HG02610 (cell line): Measurements from ENCODE around the gene MAP3K13.
A peak's percentile ranks its signal among the peaks of the same experiment; 100 is the strongest.

Experiments
- ATAC-seq: cut with Tn5 transposase; IDR thresholded peaks from one replicate; pipeline ENCODE4 v1.9.1; 2021; ENCODE audit warnings: mild to moderate bottlenecking, moderate library complexity; ENCODE audit not compliant: unreplicated experiment

The MAP3K13 gene

GRCh38 chr3:185362850-185363661 is at the start of gene MAP3K13:
Gene MAP3K13, plus strand, starts transcription at chr3:185363136. Its CDS starts 65,446 bp downstream, at chr3:185428582.
- peak; percentile 98 for ATAC-seq

DNA sequence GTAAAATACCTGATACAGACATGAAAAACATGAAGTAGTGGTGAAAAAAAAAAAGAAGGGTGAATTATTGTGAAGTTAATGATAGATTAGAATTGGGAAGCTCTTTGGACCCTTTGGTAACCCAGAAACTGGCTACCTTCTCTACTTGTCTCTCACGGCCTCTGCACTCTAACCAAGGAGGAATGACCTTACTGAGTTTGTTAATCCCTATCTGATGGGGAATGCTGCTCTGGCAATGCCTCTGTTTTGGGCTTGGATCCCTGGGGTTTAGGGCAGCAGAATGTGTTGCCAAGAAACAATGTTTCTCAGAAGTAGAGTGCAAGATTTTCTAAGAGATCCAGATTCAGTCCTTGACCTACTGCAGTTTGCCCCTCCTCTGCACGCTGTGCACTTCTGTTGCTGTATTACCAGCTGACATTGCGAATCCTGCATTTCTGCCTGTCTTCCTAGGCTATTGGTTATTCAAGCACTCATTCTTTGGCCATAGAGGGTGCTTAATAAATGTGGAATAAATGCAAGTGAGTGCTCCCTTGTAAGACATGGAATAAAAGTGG is 49.2 kb upstream of the MAP3K13 start:
- no peak for ATAC-seq

DNA sequence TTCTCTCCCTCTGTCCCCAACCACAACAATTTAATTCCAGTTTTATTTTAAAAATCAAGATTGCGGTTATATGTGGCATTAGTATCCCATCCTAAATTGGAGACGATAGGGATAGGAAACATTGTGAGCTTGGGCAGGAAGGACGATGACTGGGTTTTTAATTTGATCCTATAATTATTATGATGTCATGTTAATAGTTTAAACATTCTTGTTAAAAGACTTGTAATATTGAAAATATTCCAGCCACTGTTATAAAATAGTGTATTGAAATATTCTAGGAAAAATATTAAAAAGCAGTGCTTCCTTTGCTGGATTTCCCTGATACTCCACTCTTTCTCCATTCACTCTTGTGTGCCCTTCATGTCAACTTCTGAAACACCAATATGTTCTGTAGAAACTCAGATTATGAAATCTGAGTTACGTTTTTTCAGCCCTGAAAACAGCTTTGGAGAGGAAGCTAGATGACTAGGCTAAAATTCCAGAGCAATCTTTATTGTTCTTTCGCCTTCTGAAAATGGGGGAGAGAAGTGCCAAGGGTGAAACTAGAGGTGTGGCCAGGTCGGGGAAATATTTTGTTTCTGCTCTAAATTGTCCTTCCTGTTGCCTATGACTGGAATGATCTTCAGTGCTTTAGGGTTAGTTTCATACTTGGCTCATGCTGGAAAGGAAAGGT is 46.1 kb upstream of the MAP3K13 start:
- no peak for ATAC-seq

GRCh38 chr3:185317674-185318073 is 45.3 kb upstream of the MAP3K13 start:
- ATAC-seq: no peak

- no peak for ATAC-seq
These were observed 44.8 kb upstream of the MAP3K13 start for GRCh38 chr3:185318141-185318540.

DNA sequence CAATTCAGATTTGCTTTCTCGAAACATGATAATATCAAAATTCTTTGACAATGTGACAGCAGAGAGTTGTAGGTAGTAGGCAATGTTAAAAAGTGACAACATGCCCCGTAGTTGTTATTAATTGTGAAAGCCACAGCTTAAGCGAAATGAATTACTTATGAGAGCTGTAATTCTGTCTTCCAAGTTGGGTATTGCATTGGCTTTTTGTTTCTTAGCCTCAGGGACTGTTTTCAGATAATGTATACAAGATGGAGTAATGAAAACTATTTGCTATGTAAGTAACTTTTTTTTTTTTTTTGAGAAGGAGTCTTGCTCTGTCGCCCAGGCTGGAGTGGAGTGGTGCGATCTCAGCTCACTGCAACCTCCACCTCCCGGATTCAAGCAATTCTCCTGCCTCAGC is 43.1 kb upstream of the MAP3K13 start:
- no peak for ATAC-seq

GRCh38 chr3:185320949-185321348 is 42.0 kb upstream of the MAP3K13 start:
- no peak for ATAC-seq

- ATAC-seq: no peak
These were observed 40.7 kb upstream of the MAP3K13 start for GRCh38 chr3:185322101-185322719.

GRCh38 chr3:185325946-185326791 is 36.8 kb upstream of the MAP3K13 start:
- ATAC-seq: no peak

GRCh38 chr3:185327062-185327461 is 35.9 kb upstream of the MAP3K13 start:
- ATAC-seq: no peak

GRCh38 chr3:185328324-185329004 is 34.5 kb upstream of the MAP3K13 start:
- ATAC-seq: no peak

DNA sequence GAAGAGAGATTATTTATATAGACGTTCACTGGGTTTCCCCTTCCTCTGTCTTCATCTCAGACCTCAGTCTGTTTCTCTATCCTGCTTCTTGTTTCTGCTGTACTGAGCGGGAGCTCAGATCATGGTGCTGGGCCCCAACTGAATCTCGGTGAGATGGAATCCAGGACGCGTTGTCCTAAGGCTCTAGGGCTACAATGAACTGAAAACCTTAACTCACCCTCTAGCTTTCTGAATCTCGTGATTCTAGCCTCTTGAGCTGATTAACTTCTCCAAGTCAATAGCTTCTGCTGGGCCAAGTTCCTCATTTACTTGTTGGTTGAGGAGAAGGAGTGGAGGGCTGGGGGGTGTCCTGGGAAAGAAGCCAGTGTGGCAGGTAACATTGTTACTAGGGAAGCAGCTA is 32.7 kb upstream of the MAP3K13 start:
- no peak for ATAC-seq

DNA sequence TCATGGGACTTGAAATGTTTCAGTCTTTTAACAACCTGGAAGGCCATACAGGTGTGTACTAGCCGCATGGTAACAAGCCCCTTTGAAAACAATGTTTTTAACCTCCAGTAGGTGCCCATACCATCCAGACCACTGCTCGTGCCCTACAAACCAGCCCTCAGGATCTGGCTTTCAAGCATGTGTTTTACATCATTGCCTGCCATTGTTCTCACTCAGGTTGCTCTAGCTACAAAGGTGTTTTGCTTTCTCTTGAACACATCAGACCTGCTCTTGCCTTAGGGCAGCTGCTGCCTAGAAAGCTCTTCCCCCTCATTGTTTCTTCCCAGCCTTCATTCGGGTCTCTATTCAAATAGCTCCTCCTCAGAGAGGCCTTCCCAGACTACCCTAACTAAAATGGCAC is 32.3 kb upstream of the MAP3K13 start:
- no peak for ATAC-seq

GRCh38 chr3:185332026-185332735 is 30.8 kb upstream of the MAP3K13 start:
- ATAC-seq: peak; percentile 97

DNA sequence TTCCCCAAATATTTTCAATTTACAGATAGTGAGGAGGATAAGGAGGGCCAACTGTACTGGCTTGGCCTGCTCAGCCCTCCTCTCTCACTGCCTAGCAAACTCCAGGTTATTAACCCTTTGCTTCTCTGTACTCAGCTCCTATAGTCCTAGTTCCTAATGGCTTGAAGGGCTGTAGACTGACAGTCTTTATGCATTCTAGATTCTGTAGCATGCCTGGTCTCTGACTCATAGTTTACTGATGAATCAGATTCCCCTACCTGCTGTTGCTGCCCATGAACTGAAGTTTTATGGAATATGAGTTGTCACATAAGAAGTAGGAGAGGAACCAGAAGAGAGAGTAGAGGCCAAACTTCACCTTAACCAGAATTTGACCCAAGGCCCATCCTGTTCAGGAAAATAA is 27.1 kb upstream of the MAP3K13 start:
- ATAC-seq: no peak

- ATAC-seq: no peak
These were observed 25.6 kb upstream of the MAP3K13 start for GRCh38 chr3:185337231-185337816.

DNA sequence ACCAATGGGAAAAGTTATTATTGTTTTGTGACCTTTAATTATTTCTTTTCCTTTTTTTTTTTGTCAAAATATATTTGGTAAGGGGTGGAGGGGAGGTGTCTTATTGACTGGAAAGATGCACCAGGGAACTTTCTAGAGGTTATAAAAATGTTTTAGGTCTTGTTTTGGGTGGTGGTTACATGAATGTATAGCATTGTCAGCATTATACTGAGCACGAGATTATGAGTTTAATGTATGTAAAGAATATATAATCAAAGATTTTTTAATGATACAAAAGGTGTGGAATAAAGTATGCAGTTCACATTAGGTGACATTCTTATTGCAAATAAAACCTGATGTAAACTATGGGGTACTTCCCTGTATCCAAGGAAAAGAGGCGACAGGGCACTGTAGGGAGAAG is 23.0 kb upstream of the MAP3K13 start:
- ATAC-seq: no peak

DNA sequence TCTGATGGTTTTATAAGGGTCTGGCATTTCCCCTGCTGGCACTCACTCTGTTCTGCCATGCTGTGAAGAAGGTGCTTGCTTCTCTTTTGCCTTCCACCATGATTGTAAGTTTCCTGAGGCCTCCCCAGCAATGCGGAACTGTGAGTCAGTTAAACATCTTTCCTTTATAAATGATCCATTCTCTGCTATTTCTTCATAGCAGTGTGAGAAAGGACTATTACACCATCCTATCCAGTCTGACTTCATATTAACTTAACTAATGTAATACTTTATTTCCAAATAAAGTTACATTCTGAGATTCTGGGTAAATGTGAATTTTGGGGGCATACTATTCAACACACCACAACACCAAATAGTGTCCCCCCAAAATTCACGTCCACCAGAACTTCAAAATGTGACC is 22.2 kb upstream of the MAP3K13 start:
- ATAC-seq: no peak
